Common myeloid progenitor, CD34-positive (primary cell): ENCODE data around the gene TMEM54.

Source experiments
- CTCF ChIA-PET: fragments of 350-600 bp; sonication (Branson Sonifier 250); formaldehyde crosslinking; loops from one replicate; lab custom pipeline; 2021; ENCODE audit warnings: antibody characterized with exemption; lab: Charles Lee
- POLR2A ChIA-PET: fragments of 350-600 bp; sonication (Branson Sonifier 250); formaldehyde crosslinking; loops from one replicate; lab custom pipeline; 2021; ENCODE audit warnings: antibody characterized with exemption; lab: Charles Lee
- DNase-seq, 3 donors: peaks; one replicate each; pipeline versions ENCODE4 v3.0.0 to v3.0.0-alpha.2; 2013
- H3K27ac ChIP-seq, 2 experiments: 1 replicate in 1 of 2; 2 replicates in 1 of 2; pipeline ENCODE4 v1.7.0; 2013; ENCODE audit warnings: inconsistent platforms in 2 of 2, low read length in 2 of 2, mild to moderate bottlenecking in 2 of 2, low read depth in 1 of 2, moderate library complexity in 1 of 2; ENCODE audit not compliant: severe bottlenecking in 2 of 2, insufficient read depth in 1 of 2, poor library complexity in 1 of 2
- H3K27me3 ChIP-seq, 5 experiments: replicated peaks in 2 of 5; 1 replicate in 3 of 5; 2 replicates in 2 of 5; pipeline versions ENCODE4 v1.6.1 to v1.7.0; 2013; ENCODE audit warnings: low read length in 4 of 5, mild to moderate bottlenecking in 2 of 5, moderate library complexity in 2 of 5, inconsistent platforms in 1 of 5; ENCODE audit not compliant: insufficient read depth in 5 of 5, control insufficient read depth in 4 of 5
- H3K36me3 ChIP-seq, 4 experiments: 1 replicate in 2 of 4; 2 replicates in 2 of 4; pipeline versions ENCODE4 v1.6.1 to v1.7.0; 2013; ENCODE audit warnings: low read length in 3 of 4, control low read depth in 1 of 4, mild to moderate bottlenecking in 1 of 4; ENCODE audit not compliant: control insufficient read depth in 4 of 4, insufficient read depth in 4 of 4
- H3K4me1 ChIP-seq, 4 experiments: 1 replicate in 3 of 4; 2 replicates in 1 of 4; pipeline versions ENCODE4 v1.6.1 to v1.7.1; 2013; ENCODE audit warnings: low read length in 3 of 4, mild to moderate bottlenecking in 3 of 4, control low read depth in 1 of 4, inconsistent platforms in 1 of 4, moderate library complexity in 1 of 4; ENCODE audit not compliant: control insufficient read depth in 4 of 4, insufficient read depth in 4 of 4; ENCODE audit errors: control extremely low read depth in 1 of 4
- H3K4me3 ChIP-seq, 7 experiments: 1 replicate in 4 of 7; 2 replicates in 3 of 7; pipeline versions ENCODE4 v1.5.1 to v1.7.0; 2013; ENCODE audit warnings: mild to moderate bottlenecking in 7 of 7, low read length in 6 of 7, moderate library complexity in 6 of 7, inconsistent platforms in 2 of 7, low read depth in 2 of 7, control low read depth in 1 of 7; ENCODE audit not compliant: insufficient read depth in 4 of 7, control insufficient read depth in 1 of 7; ENCODE audit errors: extremely low read depth in 1 of 7
- H3K9me3 ChIP-seq, 5 experiments: 1 replicate in 4 of 5; 2 replicates in 1 of 5; pipeline versions ENCODE4 v1.6.1 to v1.7.1; 2013; ENCODE audit warnings: low read length in 4 of 5, mild to moderate bottlenecking in 2 of 5, inconsistent platforms in 1 of 5, low read depth in 1 of 5, moderate library complexity in 1 of 5; ENCODE audit not compliant: control insufficient read depth in 4 of 5, insufficient read depth in 2 of 5; ENCODE audit errors: control extremely low read depth in 1 of 5
- WGBS: methylation state at CpG from one replicate; pipeline ENCODE4 v1.1.5; 2013; ENCODE audit not compliant: insufficient coverage; 5-methylcytosine and 5-hydroxymethylcytosine counted together

The TMEM54 gene

GRCh38 chr1:32888677-32889420 is 12.3 kb downstream of the TMEM54 start:
- POLR2A ChIA-PET, result no interaction called here
- DNase-seq, result no peak
- WGBS, result 92% methylated on average over 23 of the region's 24 CpGs
- no peaks in the 10 kb centered on the region for H3K36me3 ChIP-seq
- no peak overlapping the region for H3K4me3 ChIP-seq
- H3K9me3 ChIP-seq, result peaks cover 0 to 5% (median 0%) of the 10 kb centered on the region in 5 experiments
- H3K4me1 ChIP-seq, result peaks cover 0 to 23% (median 17%) of the 10 kb centered on the region in 4 experiments
- CTCF ChIA-PET, result interaction anchor here (1.0 to 5.2 kb wide), 8 partner anchors 8 to 166 kb away, joined by 3 to 23 read pairs (median 4); no protein-coding TSS in a partner anchor
- H3K27ac ChIP-seq, result no peak overlapping the region
- H3K27me3 ChIP-seq, result peaks cover 0 to 99% (median 42%) of the 10 kb centered on the region in 5 experiments

- Histone ChIP-seq H3K36me3 (no peaks in the 10 kb centered on the region), H3K4me1 (peaks cover 0 to 17% (median 13%) of the 10 kb centered on the region in 4 experiments), H3K27ac (no peak overlapping the region), H3K4me3 (no peak overlapping the region), H3K27me3 (peaks cover 0 to 99% (median 42%) of the 10 kb centered on the region in 5 experiments), H3K9me3 (peaks cover 0 to 5% (median 0%) of the 10 kb centered on the region in 5 experiments)
- CTCF ChIA-PET, result interaction anchor here (1.7 kb wide), 1 partner anchor 9 kb away, joined by 5 read pairs; no protein-coding TSS in a partner anchor
- WGBS, result 84% methylated on average over 3 of the region's 3 CpGs
- DNase-seq, result no peak
- POLR2A ChIA-PET, result no interaction called here
Measured at GRCh38 chr1:32888134-32888533, 13.1 kb downstream of the TMEM54 start.

- peaks cover 0 to 12% (median 8%) of the 10 kb centered on the region in 4 experiments for H3K4me1 ChIP-seq
- no peak overlapping the region for H3K27ac ChIP-seq
- no peak overlapping the region for H3K4me3 ChIP-seq
- CTCF ChIA-PET, result interaction anchor here (1.7 to 3.2 kb wide), 3 partner anchors 9 to 14 kb away, joined by 4 to 21 read pairs (median 5); no protein-coding TSS in a partner anchor
- H3K9me3 ChIP-seq, result peaks cover 0 to 3% (median 0%) of the 10 kb centered on the region in 5 experiments
- peaks cover 0 to 95% (median 41%) of the 10 kb centered on the region in 5 experiments for H3K27me3 ChIP-seq
- 83% methylated on average over 8 of the region's 12 CpGs for WGBS
- H3K36me3 ChIP-seq, result no peaks in the 10 kb centered on the region
- no peak for DNase-seq
- POLR2A ChIA-PET, result no interaction called here
Measured at GRCh38 chr1:32887623-32888022, 13.6 kb downstream of the TMEM54 start.

- Histone ChIP-seq H3K27ac (no peak overlapping the region), H3K4me1 (peaks cover 0 to 11% (median 6%) of the 10 kb centered on the region in 4 experiments), H3K4me3 (peak overlapping the region in 1 of 7 experiments; percentile 4), H3K9me3 (no peaks in the 10 kb centered on the region), H3K27me3 (peaks cover 0 to 94% (median 34%) of the 10 kb centered on the region in 5 experiments), H3K36me3 (no peaks in the 10 kb centered on the region)
- no peak for DNase-seq
- WGBS, result 51% methylated on average over 17 of the region's 19 CpGs
- POLR2A ChIA-PET, result interaction anchor here (0.6 kb wide), 1 partner anchor 20 kb away, joined by 3 read pairs; no protein-coding TSS in a partner anchor
- CTCF ChIA-PET, result interaction anchor here (0.6 to 3.2 kb wide), 8 partner anchors 8 to 168 kb away, joined by 3 to 21 read pairs (median 4); no protein-coding TSS in a partner anchor
Measured at GRCh38 chr1:32886828-32887414, 14.3 kb downstream of the TMEM54 start.

GRCh38 chr1:32886004-32886827 is 15.0 kb downstream of the TMEM54 start, which contains the start of gene HPCA:
Gene HPCA, plus strand, starts transcription at chr1:32886491. Its CDS starts 2,408 bp downstream, at chr1:32888899.
- Histone ChIP-seq H3K4me3 (peak within 1 kb of the TSS in 3 of 7 experiments; percentile 8 to 19 (median 12)), H3K36me3 (no peaks in the 10 kb centered on the region), H3K27ac (no peak within 1 kb of the TSS), H3K9me3 (no peaks in the 10 kb centered on the region), H3K27me3 (peaks cover 0 to 91% (median 37%) of the 10 kb centered on the region in 5 experiments), H3K4me1 (peaks cover 0 to 11% (median 6%) of the 10 kb centered on the region in 4 experiments)
- ChIA-PET CTCF (interaction anchor here (0.6 to 3.2 kb wide), 8 partner anchors 7 to 168 kb away, joined by 3 to 21 read pairs (median 4); no protein-coding TSS in a partner anchor), POLR2A (interaction anchor here (0.6 kb wide), 1 partner anchor 20 kb away, joined by 3 read pairs; no protein-coding TSS in a partner anchor)
- WGBS, result 2% methylated on average over 52 of the region's 79 CpGs
- peak; percentile 55 to 83 (median 81) for DNase-seq

GRCh38 chr1:32885676-32886003 is 15.5 kb downstream of the TMEM54 start:
- POLR2A ChIA-PET, result no interaction called here
- H3K36me3 ChIP-seq, result no peaks in the 10 kb centered on the region

More at GRCh38 chr1:32885676-32886003, 15.5 kb downstream of the TMEM54 start:
- H3K27me3 ChIP-seq, result peaks cover 0 to 85% (median 36%) of the 10 kb centered on the region in 5 experiments
- CTCF ChIA-PET, result interaction anchor here (1.6 to 3.2 kb wide), 3 partner anchors 9 to 169 kb away, joined by 4 to 21 read pairs (median 6); no protein-coding TSS in a partner anchor
- peaks cover 0 to 11% (median 6%) of the 10 kb centered on the region in 4 experiments for H3K4me1 ChIP-seq
- no peak overlapping the region for H3K27ac ChIP-seq
- H3K9me3 ChIP-seq, result no peaks in the 10 kb centered on the region
- 0% methylated on average over 3 of the region's 8 CpGs for WGBS
- peak overlapping the region in 1 of 7 experiments; percentile 19 for H3K4me3 ChIP-seq
- DNase-seq, result no peak
